Ascending aorta (tissue), 2 donors: ENCODE data around the gene NUP153. TPM values are rescaled to one million over a fixed set of nuclear protein-coding genes. Genes with fewer than 3 reads are reported as not detected.

ENCODE experiments used
- DNase-seq, 2 donors: peaks; one replicate each; pipeline ENCODE4 v3.0.0-alpha.2; 2019; ENCODE audit warnings: low spot score in 2 of 2
- H3K27ac ChIP-seq, 2 donors: fragments of 200-600 bp; sonication (generic); one replicate each; pipeline ENCODE4 v1.5.1; 2016 to 2017; ENCODE audit warnings: mild to moderate bottlenecking in 1 of 2
- H3K27me3 ChIP-seq: fragments of 200-600 bp; sonication (generic); one replicate; pipeline ENCODE4 v1.5.1; 2017
- H3K36me3 ChIP-seq, 2 donors: fragments of 200-600 bp; sonication (generic); one replicate each; pipeline ENCODE4 v1.5.1; 2016
- H3K4me1 ChIP-seq, 2 donors: fragments of 200-600 bp; sonication (generic); one replicate each; pipeline ENCODE4 v1.5.1; 2016 to 2017; ENCODE audit warnings: mild to moderate bottlenecking in 1 of 2
- H3K4me3 ChIP-seq, 2 donors: fragments of 200-600 bp; sonication (generic); one replicate each; pipeline ENCODE4 v1.5.1; 2016 to 2017; ENCODE audit warnings: mild to moderate bottlenecking in 1 of 2
- H3K9me3 ChIP-seq, 2 donors: fragments of 200-600 bp; sonication (generic); one replicate each; pipeline ENCODE4 v1.5.1; 2016
- CTCF ChIP-seq, 3 experiments: fragments of 200-600 bp in 2 of 3; fragments of 450-650 bp in 1 of 3; sonication (generic) in 2 of 3; IDR thresholded peaks; one replicate each; pipeline ENCODE4 v1.5.1; 2016 to 2019; ENCODE audit warnings: antibody characterized with exemption in 3 of 3, mild to moderate bottlenecking in 1 of 3, moderate library complexity in 1 of 3
- intact Hi-C: fragments of 100-400 bp; cut with DNase I; formaldehyde crosslinking; loops from one replicate; pipeline ENCODE4 v1.15.1; 2023
- total RNA-seq: library from RNA; depleted of rRNA; stranded (reverse); fragments of >200 nt; gene quantifications from one replicate; pipeline ENCODE4 v1.1.0, GENCODE V29; 2016

NUP153 gene
- total RNA-seq, 1 donor from 2014 or later: 11.8 TPM

GRCh38 chr6:17700421-17701416 is 6.0 kb downstream of the NUP153 start:
- peaks cover 5 to 18% of the 10 kb centered on the region in 2 donors for H3K4me1 ChIP-seq
- H3K27me3 ChIP-seq: no peaks in the 10 kb centered on the region
- no peaks in the 10 kb centered on the region for H3K9me3 ChIP-seq
- H3K27ac ChIP-seq: no peak overlapping the region
- H3K36me3 ChIP-seq: no peaks in the 10 kb centered on the region
- H3K4me3 ChIP-seq: no peak overlapping the region
- intact Hi-C loops: loop anchor here (10.0 kb wide), 2 partner anchors 284 to 306 kb away; partner anchors contain the start of genes CAP2 and KIF13A
- DNase-seq: no peak
- TF ChIP-seq CTCF (IDR thresholded peaks at IDR 0.05): no peak

GRCh38 chr6:17691925-17692538 is 14.7 kb downstream of the NUP153 start:
- Histone ChIP-seq H3K4me1 (peaks cover 0 to 9% of the 10 kb centered on the region in 2 donors), H3K27ac (no peak overlapping the region), H3K9me3 (no peaks in the 10 kb centered on the region), H3K36me3 (no peaks in the 10 kb centered on the region), H3K4me3 (no peak overlapping the region), H3K27me3 (no peaks in the 10 kb centered on the region)
- intact Hi-C loops: no loop called here
- TF ChIP-seq CTCF (IDR thresholded peaks at IDR 0.05): no peak
- no peak for DNase-seq

GRCh38 chr6:17688481-17688880 is 18.2 kb downstream of the NUP153 start:
- intact Hi-C loops: no loop called here
- Histone ChIP-seq H3K4me3 (no peak overlapping the region), H3K27ac (no peak overlapping the region), H3K9me3 (no peaks in the 10 kb centered on the region), H3K36me3 (peaks cover 0 to 23% of the 10 kb centered on the region in 2 donors), H3K4me1 (peaks cover 0 to 6% of the 10 kb centered on the region in 2 donors), H3K27me3 (no peaks in the 10 kb centered on the region)
- DNase-seq: no peak
- TF ChIP-seq CTCF (IDR thresholded peaks at IDR 0.05): no peak

GRCh38 chr6:17687136-17687535 is 19.6 kb downstream of the NUP153 start:
- H3K4me3 ChIP-seq: no peak overlapping the region
- no peaks in the 10 kb centered on the region for H3K9me3 ChIP-seq
- no peak for DNase-seq
- TF ChIP-seq CTCF (IDR thresholded peaks at IDR 0.05): no peak
- intact Hi-C loops: no loop called here
- H3K27me3 ChIP-seq: no peaks in the 10 kb centered on the region
- peaks cover 0 to 6% of the 10 kb centered on the region in 2 donors for H3K4me1 ChIP-seq
- no peak overlapping the region for H3K27ac ChIP-seq
- H3K36me3 ChIP-seq: peaks cover 0 to 26% of the 10 kb centered on the region in 2 donors

- H3K27me3 ChIP-seq: no peaks in the 10 kb centered on the region
- intact Hi-C loops: no loop called here
- no peak for TF ChIP-seq CTCF (IDR thresholded peaks at IDR 0.05)
- no peak for DNase-seq
- no peak overlapping the region for H3K4me3 ChIP-seq
- peaks cover 0 to 26% of the 10 kb centered on the region in 2 donors for H3K36me3 ChIP-seq
- H3K9me3 ChIP-seq: no peaks in the 10 kb centered on the region
- peaks cover 0 to 3% of the 10 kb centered on the region in 2 donors for H3K4me1 ChIP-seq
- no peak overlapping the region for H3K27ac ChIP-seq
Measured at GRCh38 chr6:17684134-17684533, 22.6 kb downstream of the NUP153 start.
